Mesodermal cell (in vitro differentiated cells): ENCODE measurements around the gene EIF2S1. TPM values are rescaled to one million over a fixed set of nuclear protein-coding genes. Genes with fewer than 3 reads are reported as not detected.
"Not testable (repeated sequence)": the region's sequence is repeated elsewhere in the genome, so short reads cannot be mapped to it uniquely, and the experiment has no call there.

ENCODE experiments used
- H3K27ac ChIP-seq: 2 replicates; pipeline ENCODE4 v1.7.0; 2013; ENCODE audit warnings: mild to moderate bottlenecking, low read depth, low read length, moderate library complexity; ENCODE audit not compliant: severe bottlenecking
- H3K36me3 ChIP-seq: 2 replicates; pipeline ENCODE4 v1.7.1; 2013; ENCODE audit warnings: mild to moderate bottlenecking, low read length, moderate library complexity; ENCODE audit not compliant: control insufficient read depth, insufficient read depth
- H3K4me1 ChIP-seq: one replicate; pipeline ENCODE4 v1.7.1; 2013; ENCODE audit warnings: mild to moderate bottlenecking, low read length; ENCODE audit not compliant: insufficient read depth, control insufficient read depth, poor library complexity, severe bottlenecking
- H3K4me3 ChIP-seq: 2 replicates; pipeline ENCODE4 v1.7.0; 2013; ENCODE audit warnings: low read length, control low read depth, mild to moderate bottlenecking; ENCODE audit not compliant: insufficient read depth, poor library complexity, severe bottlenecking; ENCODE audit errors: extremely low read depth
- H3K9me3 ChIP-seq: 2 replicates; pipeline ENCODE4 v1.7.1; 2013; ENCODE audit warnings: mild to moderate bottlenecking, low read length, moderate library complexity; ENCODE audit not compliant: control insufficient read depth
- WGBS, 2 experiments: methylation state at CpG; one replicate each; pipeline ENCODE4 v1.1.5; 2013; ENCODE audit warnings: missing lambda C conversion rate in 2 of 2; ENCODE audit not compliant: insufficient coverage in 2 of 2; 5-methylcytosine and 5-hydroxymethylcytosine counted together
- polyA plus RNA-seq, 2 experiments: library from polyadenylated mRNA; stranded (reverse); fragments of 50-300 nt; gene quantifications; one replicate each; pipeline ENCODE4 v1.2.3, GENCODE V29; 2013

EIF2S1 gene
- polyA plus RNA-seq (2013, experiment 1 of 2), result 87.5 TPM
- 89.7 TPM for polyA plus RNA-seq (2013, experiment 2 of 2)

DNA sequence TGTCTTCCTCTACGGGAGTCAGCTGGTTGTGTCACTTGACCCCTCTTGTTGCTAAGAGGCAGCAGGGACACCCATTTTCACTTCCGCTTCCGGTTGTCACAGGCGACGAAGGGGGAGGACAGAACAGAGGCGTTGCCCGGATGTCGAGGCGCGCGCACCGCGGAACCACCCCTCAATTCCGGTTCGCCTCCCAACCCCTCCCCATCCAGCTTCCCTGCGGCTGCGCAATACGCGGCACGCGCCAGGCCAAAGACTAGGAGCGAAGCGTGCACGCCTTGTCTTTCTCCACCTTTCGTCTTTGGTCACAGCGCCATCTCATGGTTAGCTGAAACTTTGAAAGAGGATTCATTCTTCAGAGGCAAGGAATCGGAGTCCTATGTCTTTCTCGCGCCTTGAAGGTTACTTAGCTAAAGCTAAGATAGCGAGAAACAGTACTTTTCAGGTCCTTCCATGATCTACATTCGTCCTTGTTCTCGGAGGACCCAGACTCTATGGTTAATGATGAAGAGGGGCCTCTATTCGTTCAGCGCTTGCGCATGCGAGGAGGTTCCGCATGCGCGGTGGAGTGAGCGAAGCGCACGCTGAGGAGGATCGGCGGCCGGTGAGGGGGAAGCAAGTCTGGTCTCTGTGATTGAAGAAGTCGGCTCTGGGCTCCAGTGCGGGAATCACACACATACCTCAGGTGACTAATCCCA is at the start of gene EIF2S1, which contains the start of gene ATP6V1D:
EIF2S1 (plus strand) TSS at position 554 of the 695 bp plus-strand sequence. CDS start 4,440 bp downstream, outside the sequence.
ATP6V1D (minus strand) TSS at position 30 of the 695 bp plus-strand sequence. CDS start 106 bp downstream, outside the sequence.
- Histone ChIP-seq H3K4me1 (peaks cover 10% of the 10 kb centered on the region), H3K36me3 (peaks cover 25% of the 10 kb centered on the region), H3K27ac (peak within 1 kb of the TSS; percentile 99), H3K4me3 (peak within 1 kb of the TSS; percentile 82), H3K9me3 (no peaks in the 10 kb centered on the region)
- WGBS, 2 experiments, result 0 to 1% methylated on average over 22 of the region's 47 CpGs

- no peak overlapping the region for H3K27ac ChIP-seq
- no peaks in the 10 kb centered on the region for H3K4me1 ChIP-seq
- peaks cover 25% of the 10 kb centered on the region for H3K36me3 ChIP-seq
- WGBS, 2 experiments, result 96 to 100% methylated on average over 2 of the region's 2 CpGs
- no peaks in the 10 kb centered on the region for H3K9me3 ChIP-seq
- no peak overlapping the region for H3K4me3 ChIP-seq
Measured at GRCh38 chr14:67311868-67312267, 48.3 kb upstream of the EIF2S1 start.

GRCh38 chr14:67313153-67313552 is 47.0 kb upstream of the EIF2S1 start:
- Histone ChIP-seq H3K27ac (no peak overlapping the region), H3K4me3 (no peak overlapping the region), H3K4me1 (no peaks in the 10 kb centered on the region), H3K36me3 (peaks cover 29% of the 10 kb centered on the region), H3K9me3 (no peaks in the 10 kb centered on the region)
- no CpG with 5 or more reads among the region's 1 CpG for WGBS, 2 experiments

GRCh38 chr14:67317822-67318221 is 42.3 kb upstream of the EIF2S1 start:
- Histone ChIP-seq H3K4me1 (no peaks in the 10 kb centered on the region), H3K27ac (no peak overlapping the region), H3K36me3 (peaks cover 33% of the 10 kb centered on the region), H3K4me3 (no peak overlapping the region), H3K9me3 (no peaks in the 10 kb centered on the region)
- WGBS, 2 experiments, result 100% methylated on average over 1 of the region's 1 CpG; no CpG with 5 or more reads in 1 of the 2 experiments

- Histone ChIP-seq H3K4me3 (no peak overlapping the region), H3K9me3 (no peaks in the 10 kb centered on the region), H3K4me1 (no peaks in the 10 kb centered on the region), H3K27ac (no peak overlapping the region), H3K36me3 (peaks cover 42% of the 10 kb centered on the region)
Measured at GRCh38 chr14:67319142-67319541, 41.0 kb upstream of the EIF2S1 start.

GRCh38 chr14:67329666-67330065 is 30.5 kb upstream of the EIF2S1 start:
- WGBS, 2 experiments, result 100% methylated on average over 1 of the region's 4 CpGs
- H3K4me1 ChIP-seq, H3K27ac ChIP-seq, H3K9me3 ChIP-seq, H3K4me3 ChIP-seq: not testable (repeated sequence)
- H3K36me3 ChIP-seq, result peaks cover 57% of the 10 kb centered on the region

DNA sequence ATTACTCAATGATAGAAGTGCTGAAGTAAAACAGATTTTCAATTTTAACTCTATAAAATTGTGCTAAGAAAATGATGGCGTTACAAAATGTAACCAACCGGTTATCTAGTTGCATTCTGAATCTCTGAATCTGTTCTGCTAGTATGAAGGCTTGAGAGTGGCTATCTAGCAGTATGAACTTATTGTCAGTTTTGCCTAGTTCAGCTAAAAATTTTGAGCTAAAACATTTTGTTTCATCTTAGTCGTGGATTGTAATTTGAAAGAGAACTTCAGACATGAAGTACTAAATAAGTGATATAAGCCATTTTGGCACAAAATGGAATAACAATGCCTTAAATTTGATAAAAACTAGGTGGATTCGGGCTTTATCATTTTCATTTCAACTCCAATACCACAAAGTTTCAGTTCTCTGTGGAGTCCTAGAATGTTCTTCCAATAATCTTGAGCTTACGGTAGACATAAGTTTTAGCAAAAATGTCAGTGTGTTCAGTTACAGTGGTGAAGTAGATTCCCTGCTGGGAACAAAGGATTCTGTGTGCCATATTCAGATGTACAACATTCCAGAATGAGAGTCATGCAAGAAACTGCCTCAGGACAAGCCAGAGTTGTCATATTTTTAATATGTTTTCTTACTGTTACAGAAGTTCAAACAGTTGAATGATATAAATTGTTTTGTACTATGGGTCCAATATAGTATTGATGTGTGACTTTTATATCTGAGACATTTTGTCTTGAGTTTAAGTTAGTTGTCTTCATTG is 28.6 kb upstream of the EIF2S1 start:
- H3K36me3 ChIP-seq, result peaks cover 62% of the 10 kb centered on the region
- H3K4me1 ChIP-seq, result no peaks in the 10 kb centered on the region
- no peaks in the 10 kb centered on the region for H3K9me3 ChIP-seq
- no peak overlapping the region for H3K27ac ChIP-seq
- 100% methylated on average over 3 of the region's 5 CpGs for WGBS, 2 experiments
- no peak overlapping the region for H3K4me3 ChIP-seq

GRCh38 chr14:67332468-67332867 is 27.7 kb upstream of the EIF2S1 start:
- Histone ChIP-seq H3K4me3 (no peak overlapping the region), H3K4me1 (no peaks in the 10 kb centered on the region), H3K36me3 (peaks cover 65% of the 10 kb centered on the region), H3K9me3 (no peaks in the 10 kb centered on the region), H3K27ac (no peak overlapping the region)
- WGBS, 2 experiments, result 90 to 100% methylated on average over 3 to 4 of the region's 5 CpGs

- 100% methylated on average over 1 of the region's 2 CpGs; no CpG with 5 or more reads in 1 of the 2 experiments for WGBS, 2 experiments
- no peak overlapping the region for H3K27ac ChIP-seq
- H3K36me3 ChIP-seq, result peaks cover 87% of the 10 kb centered on the region
Measured at GRCh38 chr14:67335781-67336180, 24.3 kb upstream of the EIF2S1 start.

GRCh38 chr14:67341231-67341630 is 18.9 kb upstream of the EIF2S1 start:
- 97 to 98% methylated on average over 11 to 12 of the region's 31 CpGs for WGBS, 2 experiments
- H3K27ac ChIP-seq, result not testable (repeated sequence)
- peaks cover 75% of the 10 kb centered on the region for H3K36me3 ChIP-seq

More at GRCh38 chr14:67335781-67336180, 24.3 kb upstream of the EIF2S1 start:
- H3K4me3 ChIP-seq, result no peak overlapping the region
- H3K9me3 ChIP-seq, result no peaks in the 10 kb centered on the region
- H3K4me1 ChIP-seq, result no peaks in the 10 kb centered on the region

More at GRCh38 chr14:67341231-67341630, 18.9 kb upstream of the EIF2S1 start:
- not testable (repeated sequence) for H3K4me1 ChIP-seq, H3K4me3 ChIP-seq, H3K9me3 ChIP-seq
